ENCODE data around the gene HYDIN. TPM values are rescaled to one million over a fixed set of nuclear protein-coding genes. Genes with fewer than 3 reads are reported as not detected.
"Not testable (repeated sequence)": the region's sequence is repeated elsewhere in the genome, so short reads cannot be mapped to it uniquely, and the experiment has no call there.

The HYDIN gene
- total RNA-seq, 1 donor from 2014 or later = 7.5 TPM

DNA sequence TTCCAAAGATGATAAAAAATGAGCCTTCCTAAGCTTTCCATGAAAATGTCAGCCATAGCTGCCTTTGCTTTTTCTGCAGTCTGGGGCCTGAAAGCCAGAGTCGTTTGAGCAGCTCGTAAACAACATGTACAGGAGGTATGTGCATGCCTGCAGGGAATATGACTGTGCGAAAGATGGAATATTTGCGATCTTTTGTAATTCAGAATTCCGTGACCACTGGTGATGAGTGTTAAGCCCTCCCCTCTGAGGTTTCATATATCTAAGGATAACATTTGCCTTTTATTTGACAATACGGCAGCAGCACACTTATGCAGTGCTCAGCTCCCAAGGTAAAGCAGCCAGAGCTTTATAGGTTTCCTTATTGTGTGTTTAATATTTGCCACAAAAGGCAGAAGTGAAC lies 192.5 kb downstream of the HYDIN start:
- DNase-seq (ENCODE audit: low read depth, low spot score); H3K27ac Mint-ChIP-seq (ENCODE audit: unreplicated experiment); H3K4me3 Mint-ChIP-seq; H3K4me1 Mint-ChIP-seq; H3K27me3 Mint-ChIP-seq (ENCODE audit: low read depth); H3K9me3 Mint-ChIP-seq; H3K36me3 Mint-ChIP-seq (ENCODE audit: low read depth): not testable (repeated sequence)

- H3K27me3 Mint-ChIP-seq (ENCODE audit: low read depth); H3K4me1 Mint-ChIP-seq; H3K4me3 Mint-ChIP-seq; H3K9me3 Mint-ChIP-seq; DNase-seq (ENCODE audit: low read depth, low spot score); H3K36me3 Mint-ChIP-seq (ENCODE audit: low read depth); H3K27ac Mint-ChIP-seq (ENCODE audit: unreplicated experiment): not testable (repeated sequence)
These were observed 202.3 kb downstream of the HYDIN start for GRCh38 chr16:71028032-71028727.

- not testable (repeated sequence) for H3K4me3 Mint-ChIP-seq; H3K27ac Mint-ChIP-seq (ENCODE audit: unreplicated experiment); H3K4me1 Mint-ChIP-seq; DNase-seq (ENCODE audit: low read depth, low spot score); H3K9me3 Mint-ChIP-seq; H3K27me3 Mint-ChIP-seq (ENCODE audit: low read depth); H3K36me3 Mint-ChIP-seq (ENCODE audit: low read depth)
These were observed 203.0 kb downstream of the HYDIN start for GRCh38 chr16:71027511-71027910.

DNA sequence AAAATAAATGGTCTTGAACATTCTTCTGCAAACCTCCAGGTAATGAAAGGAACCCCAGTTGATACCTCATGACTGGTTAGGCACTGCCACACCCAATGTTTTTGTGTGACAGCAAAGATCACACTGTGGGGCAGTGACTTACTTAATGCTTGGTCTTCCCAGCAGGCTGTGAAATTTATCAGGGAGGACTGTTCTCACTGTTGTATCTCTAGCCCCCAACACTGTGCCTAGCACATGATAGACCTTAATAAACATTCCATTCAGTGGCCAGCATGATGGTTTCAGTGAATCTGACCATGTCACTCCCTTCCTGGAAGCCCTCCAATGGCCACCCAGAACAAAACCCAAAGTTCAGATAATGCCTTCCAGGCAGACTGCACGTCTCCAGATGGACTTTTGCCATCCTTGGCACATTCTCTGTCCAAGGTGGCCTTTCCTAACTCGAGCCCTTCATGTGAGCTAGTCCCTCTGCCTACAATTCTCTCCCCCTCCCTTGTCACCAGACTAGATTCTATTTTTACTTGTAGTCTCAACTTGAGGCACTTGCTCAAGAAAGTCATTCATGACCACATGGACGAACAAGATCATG lies 206.6 kb downstream of the HYDIN start:
- not testable (repeated sequence) for H3K27me3 Mint-ChIP-seq (ENCODE audit: low read depth); H3K27ac Mint-ChIP-seq (ENCODE audit: unreplicated experiment); DNase-seq (ENCODE audit: low read depth, low spot score); H3K36me3 Mint-ChIP-seq (ENCODE audit: low read depth); H3K4me3 Mint-ChIP-seq; H3K9me3 Mint-ChIP-seq; H3K4me1 Mint-ChIP-seq

- H3K27ac Mint-ChIP-seq (ENCODE audit: unreplicated experiment); H3K36me3 Mint-ChIP-seq (ENCODE audit: low read depth); H3K4me1 Mint-ChIP-seq; H3K4me3 Mint-ChIP-seq; H3K27me3 Mint-ChIP-seq (ENCODE audit: low read depth); DNase-seq (ENCODE audit: low read depth, low spot score); H3K9me3 Mint-ChIP-seq: not testable (repeated sequence)
These were observed 208.5 kb downstream of the HYDIN start for GRCh38 chr16:71021961-71022537.

DNA sequence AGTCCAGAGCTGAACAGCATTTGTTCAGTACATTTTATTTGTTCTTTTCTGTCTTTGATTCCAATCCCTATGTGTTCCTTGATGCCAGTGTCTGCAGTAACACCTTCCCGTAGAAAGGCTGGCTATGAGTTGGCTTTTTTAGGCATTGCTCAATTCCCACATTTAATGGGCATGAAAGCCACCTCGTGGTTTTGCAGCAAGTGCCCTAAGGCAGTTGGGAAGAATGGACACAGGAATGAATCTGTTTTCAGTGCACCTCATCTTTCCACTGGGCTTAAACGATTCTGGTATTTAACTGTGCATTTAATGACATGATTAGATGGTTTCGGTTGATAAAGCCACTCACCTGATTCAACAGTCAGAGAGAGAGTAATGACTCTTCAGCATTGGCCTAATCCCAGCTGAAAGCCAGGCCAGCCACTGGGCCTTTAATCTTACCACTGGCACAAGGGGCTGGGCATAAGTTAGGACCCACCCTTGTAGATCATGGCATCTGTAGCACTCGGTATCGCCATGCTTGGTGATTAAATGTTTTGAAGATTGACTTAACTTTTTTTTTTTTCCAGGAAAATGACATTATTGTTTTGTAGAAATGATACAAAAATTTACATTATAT lies 211.3 kb downstream of the HYDIN start:
- not testable (repeated sequence) for H3K4me1 Mint-ChIP-seq; H3K27me3 Mint-ChIP-seq (ENCODE audit: low read depth); H3K4me3 Mint-ChIP-seq

GRCh38 chr16:71015419-71015818 lies 215.1 kb downstream of the HYDIN start:
- not testable (repeated sequence) for H3K27me3 Mint-ChIP-seq (ENCODE audit: low read depth); DNase-seq (ENCODE audit: low read depth, low spot score); H3K4me3 Mint-ChIP-seq; H3K4me1 Mint-ChIP-seq; H3K9me3 Mint-ChIP-seq; H3K36me3 Mint-ChIP-seq (ENCODE audit: low read depth); H3K27ac Mint-ChIP-seq (ENCODE audit: unreplicated experiment)

More for the DNA sequence above, 211.3 kb downstream of the HYDIN start:
- H3K36me3 Mint-ChIP-seq (ENCODE audit: low read depth); H3K9me3 Mint-ChIP-seq; DNase-seq (ENCODE audit: low read depth, low spot score); H3K27ac Mint-ChIP-seq (ENCODE audit: unreplicated experiment): not testable (repeated sequence)

DNA sequence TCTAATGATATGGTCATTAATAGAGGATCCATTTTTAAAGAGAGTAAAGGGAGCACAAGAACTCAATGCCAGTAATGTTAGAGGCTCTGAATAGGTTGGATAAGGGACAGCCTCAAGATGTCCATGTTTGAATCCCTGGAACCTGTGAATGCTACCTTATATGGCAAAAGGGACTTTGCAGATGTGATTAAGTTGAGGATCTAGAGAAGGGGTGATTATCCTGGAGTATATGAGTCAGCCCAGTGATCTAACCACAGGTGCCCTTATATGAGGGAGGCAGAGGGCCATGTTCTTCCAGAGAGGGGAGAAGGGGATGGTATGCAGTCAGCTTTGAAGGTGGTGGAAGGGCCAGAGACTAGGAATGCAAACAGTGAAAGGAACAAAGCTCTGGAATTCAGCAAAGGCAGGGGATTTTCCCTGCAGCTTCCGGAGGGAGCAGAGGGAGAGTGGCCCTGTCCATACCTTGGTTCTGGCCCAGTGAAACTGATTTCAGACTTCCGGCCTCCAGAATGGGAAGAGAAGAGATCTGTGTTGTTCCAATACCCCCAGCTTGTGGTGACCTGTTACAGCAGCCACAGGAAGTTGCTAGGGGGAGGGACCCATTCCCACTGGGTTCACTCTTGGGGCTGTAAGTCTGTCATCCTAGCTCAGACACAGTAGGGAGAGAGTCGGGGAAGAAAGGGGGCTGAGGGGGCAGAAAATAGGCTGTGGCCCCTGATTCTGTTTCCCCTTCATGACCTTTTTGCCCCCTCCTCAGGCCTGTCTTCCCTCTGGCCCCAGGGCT lies 220.9 kb downstream of the HYDIN start:
- H3K4me3 Mint-ChIP-seq; H3K36me3 Mint-ChIP-seq (ENCODE audit: low read depth); H3K4me1 Mint-ChIP-seq; DNase-seq (ENCODE audit: low read depth, low spot score); H3K27ac Mint-ChIP-seq (ENCODE audit: unreplicated experiment); H3K27me3 Mint-ChIP-seq (ENCODE audit: low read depth); H3K9me3 Mint-ChIP-seq: not testable (repeated sequence)

- H3K27me3 Mint-ChIP-seq (ENCODE audit: low read depth); H3K36me3 Mint-ChIP-seq (ENCODE audit: low read depth); DNase-seq (ENCODE audit: low read depth, low spot score); H3K4me3 Mint-ChIP-seq; H3K4me1 Mint-ChIP-seq; H3K27ac Mint-ChIP-seq (ENCODE audit: unreplicated experiment); H3K9me3 Mint-ChIP-seq: not testable (repeated sequence)
These were observed 224.0 kb downstream of the HYDIN start for GRCh38 chr16:71006516-71006915.

Measured in neural crest cell (in vitro differentiated cells).